ENCODE measurements around the gene MYOM3.
A peak's percentile ranks its signal among the peaks of the same experiment; 100 is the strongest.

Gene MYOM3

DNA sequence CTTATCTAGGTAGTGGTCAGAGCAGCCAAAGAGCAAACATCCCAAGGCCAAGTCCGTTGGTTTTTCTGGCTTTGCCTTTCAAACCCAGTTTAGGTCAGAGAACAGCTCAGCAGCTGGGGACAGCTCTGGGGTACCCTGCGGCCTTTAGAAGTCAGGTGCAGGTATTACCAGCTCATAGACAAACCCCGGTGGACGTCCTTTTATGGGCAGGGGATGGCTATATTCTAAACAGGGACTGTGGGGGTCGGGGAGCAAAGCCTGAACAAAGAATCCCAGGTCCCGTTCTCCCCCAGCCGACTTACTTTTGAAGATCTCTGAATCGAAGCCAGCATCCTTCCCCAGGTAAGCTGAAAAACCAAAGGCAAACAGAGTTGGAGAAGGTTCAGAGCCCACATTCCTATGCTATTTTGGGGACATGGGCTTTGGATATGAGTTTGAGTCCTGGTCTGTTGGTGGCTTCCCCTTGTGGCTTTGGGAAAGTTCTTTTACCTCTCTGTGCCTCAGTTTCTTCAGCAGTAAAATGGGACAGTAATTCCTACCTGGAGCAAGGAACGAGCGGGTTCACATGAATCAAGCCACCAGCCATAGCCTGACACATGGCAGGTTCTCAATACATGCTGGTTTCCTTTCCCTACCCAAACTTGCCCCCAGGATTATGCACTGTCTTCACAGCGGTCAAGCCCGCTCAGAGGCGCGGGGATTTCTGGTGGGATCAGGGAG is 16.6 kb downstream of the MYOM3 start:
- no peak for DNase-seq

DNA sequence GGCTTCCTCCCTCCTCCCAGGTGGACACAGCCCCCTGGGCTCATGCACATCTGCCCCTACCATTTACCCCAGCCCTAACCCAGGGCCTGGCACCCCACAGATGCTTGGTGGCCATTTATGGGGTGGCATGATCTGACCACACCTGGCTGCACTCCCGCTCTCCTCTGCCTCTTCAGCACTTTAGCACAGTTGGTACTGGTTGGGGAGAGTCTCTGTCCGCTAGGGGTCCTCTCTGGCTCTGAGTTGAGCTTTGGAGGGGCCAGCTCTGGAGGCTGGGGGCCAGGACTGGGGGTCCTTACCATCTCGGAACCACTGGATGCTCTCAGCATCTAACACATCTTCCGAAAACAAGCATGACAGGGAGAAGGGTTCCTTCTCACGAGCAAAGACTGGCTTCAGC is 17.4 kb downstream of the MYOM3 start:
- DNase-seq, result no peak

DNA sequence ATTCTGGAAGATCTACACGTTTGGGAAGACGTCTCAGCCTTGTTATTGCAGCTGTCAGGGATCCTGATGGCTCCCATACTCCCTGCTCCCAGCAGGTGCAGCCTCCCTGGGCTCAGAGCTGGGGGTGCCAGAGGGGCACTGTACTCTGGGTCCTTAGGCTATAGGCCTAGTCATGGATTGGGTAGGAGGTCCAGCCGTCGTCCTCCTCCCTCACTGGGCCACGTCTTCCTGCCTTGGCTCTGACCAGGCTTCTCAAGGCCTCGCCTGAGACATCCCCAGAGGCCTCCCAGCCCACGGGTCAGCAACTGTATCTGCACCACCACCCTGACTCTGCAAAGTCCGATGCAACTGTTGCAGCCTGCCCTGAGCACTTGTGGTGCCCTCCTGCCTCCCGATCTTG is 18.2 kb downstream of the MYOM3 start:
- no peak for DNase-seq

- DNase-seq, result no peak
Observed at GRCh38 chr1:24092979-24093378, 19.0 kb downstream of the MYOM3 start.

GRCh38 chr1:24091971-24092482 is 19.9 kb downstream of the MYOM3 start:
- DNase-seq, result no peak

GRCh38 chr1:24090736-24091135 is 21.2 kb downstream of the MYOM3 start:
- DNase-seq, result no peak

GRCh38 chr1:24089743-24090555 is 22.0 kb downstream of the MYOM3 start:
- DNase-seq, result no peak

GRCh38 chr1:24089027-24089742 is 22.8 kb downstream of the MYOM3 start:
- DNase-seq, result no peak

DNA sequence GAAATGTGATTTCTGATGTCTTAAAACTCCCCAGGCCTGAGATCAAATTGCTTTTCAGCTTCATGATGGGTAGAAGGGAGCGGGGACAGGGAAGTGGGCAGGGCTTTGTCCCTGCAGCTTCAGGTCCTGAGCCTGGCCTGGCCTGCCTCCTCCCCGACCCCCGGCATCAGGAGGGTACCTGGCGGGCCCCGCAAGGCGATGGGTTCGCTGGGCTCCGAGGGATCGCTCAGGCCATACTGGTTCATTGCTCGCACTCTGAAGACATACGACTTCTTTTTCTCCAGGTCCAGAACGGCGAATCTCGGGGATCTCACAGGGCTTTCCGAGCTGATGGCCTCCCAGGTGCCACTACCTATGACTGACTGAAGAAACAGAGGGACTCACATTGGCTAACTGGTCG is 25.5 kb downstream of the MYOM3 start:
- DNase-seq, result no peak

- DNase-seq, result no peak
Observed at GRCh38 chr1:24085546-24085945, 26.4 kb downstream of the MYOM3 start.

DNA sequence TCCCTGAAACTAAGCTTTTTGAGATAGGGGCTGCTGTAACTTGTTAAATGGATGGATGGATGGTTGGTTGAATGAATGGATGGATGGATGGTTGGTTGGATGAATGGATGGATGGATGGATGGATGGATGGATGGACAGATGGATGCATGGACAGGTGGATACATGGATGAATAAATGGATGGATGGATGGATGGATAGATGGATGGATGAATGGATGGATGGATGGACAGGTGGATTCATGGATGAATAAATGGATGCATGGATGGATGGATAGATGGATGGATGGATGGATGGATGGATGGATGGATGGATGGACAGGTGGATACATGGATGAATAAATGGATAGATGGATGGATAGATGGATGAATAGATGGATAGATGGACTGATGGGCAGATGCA is 26.9 kb downstream of the MYOM3 start:
- no peak for DNase-seq

GRCh38 chr1:24084050-24084449 is 27.9 kb downstream of the MYOM3 start:
- DNase-seq, result no peak

- DNase-seq, result no peak
Observed at GRCh38 chr1:24082372-24082771, 29.6 kb downstream of the MYOM3 start.

GRCh38 chr1:24081190-24081589 is 30.7 kb downstream of the MYOM3 start:
- no peak for DNase-seq

GRCh38 chr1:24080131-24080530 is 31.8 kb downstream of the MYOM3 start:
- no peak for DNase-seq

- no peak for DNase-seq
Observed at GRCh38 chr1:24077278-24077978, 34.5 kb downstream of the MYOM3 start.

DNA sequence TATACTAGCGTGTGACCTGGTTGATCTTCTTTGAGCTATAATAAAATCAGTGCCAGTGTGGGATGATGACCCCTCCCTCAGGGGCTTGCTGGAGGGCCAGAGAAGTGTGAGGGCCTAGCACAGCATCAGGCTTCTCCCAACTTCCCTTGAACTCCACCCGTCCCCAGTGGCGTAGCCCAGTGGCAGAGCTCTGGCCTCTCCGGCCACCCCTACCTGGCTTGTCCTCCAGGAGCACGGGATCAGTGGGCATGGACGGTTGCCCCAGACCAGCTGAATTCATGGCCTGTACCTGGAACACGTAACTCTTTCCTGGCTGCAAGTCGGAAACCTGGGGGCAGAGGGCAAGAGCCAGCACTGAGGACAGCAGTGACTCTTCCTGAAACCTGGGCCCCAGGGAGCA is 36.0 kb downstream of the MYOM3 start:
- no peak for DNase-seq

- no peak for DNase-seq
Observed at GRCh38 chr1:24075590-24075854, 36.4 kb downstream of the MYOM3 start.

- DNase-seq, result no peak
Observed at GRCh38 chr1:24074817-24075589, 36.9 kb downstream of the MYOM3 start.

DNA sequence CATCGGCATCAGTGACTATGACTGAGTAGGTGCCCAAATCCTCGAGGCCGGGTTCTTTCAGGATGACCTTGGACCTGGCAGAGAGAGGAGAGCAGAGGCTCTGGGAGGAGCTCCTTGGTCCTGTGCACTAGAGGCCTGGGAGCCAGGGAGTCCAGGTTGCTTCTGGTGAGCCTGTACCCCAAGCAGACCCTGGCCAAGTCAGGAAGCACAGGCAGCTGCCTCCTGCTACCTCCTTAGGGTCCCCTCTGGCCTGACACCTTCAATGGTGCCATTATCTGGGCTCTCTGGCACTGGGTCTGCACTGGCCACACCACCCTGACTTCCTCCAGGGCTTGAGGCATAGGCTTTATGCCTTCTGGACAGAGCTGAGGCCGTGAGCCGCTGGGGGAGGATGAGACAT is 37.7 kb downstream of the MYOM3 start:
- no peak for DNase-seq

DNA sequence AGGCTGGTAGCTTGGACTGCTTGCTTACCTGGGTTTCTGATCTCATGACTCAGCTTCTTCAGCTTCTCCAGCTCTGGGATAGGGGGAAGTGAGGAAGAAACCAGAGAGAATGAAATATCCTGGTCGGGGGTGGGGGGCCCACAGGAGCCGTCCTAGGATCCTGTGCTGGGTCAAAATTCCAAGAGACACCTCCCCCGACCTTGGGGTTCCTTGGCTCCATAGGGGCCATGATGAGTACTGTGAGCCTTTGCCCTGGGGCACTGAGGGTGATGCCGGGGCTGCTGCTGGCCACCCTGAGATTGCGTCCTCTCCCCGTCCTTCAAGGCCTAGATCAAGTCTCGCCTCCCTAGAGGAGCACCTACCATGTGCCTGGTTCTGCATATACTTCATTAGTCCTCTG is 40.0 kb downstream of the MYOM3 start:
- DNase-seq, result no peak

- peak; percentile 80 to 82 for DNase-seq
Observed at GRCh38 chr1:24070821-24071393, 41.0 kb downstream of the MYOM3 start.
